ENCODE measurements around the gene NDUFA6.
"Not testable (repeated sequence)": the region's sequence is repeated elsewhere in the genome, so short reads cannot be mapped to it uniquely, and the experiment has no call there.

NDUFA6 gene

DNA sequence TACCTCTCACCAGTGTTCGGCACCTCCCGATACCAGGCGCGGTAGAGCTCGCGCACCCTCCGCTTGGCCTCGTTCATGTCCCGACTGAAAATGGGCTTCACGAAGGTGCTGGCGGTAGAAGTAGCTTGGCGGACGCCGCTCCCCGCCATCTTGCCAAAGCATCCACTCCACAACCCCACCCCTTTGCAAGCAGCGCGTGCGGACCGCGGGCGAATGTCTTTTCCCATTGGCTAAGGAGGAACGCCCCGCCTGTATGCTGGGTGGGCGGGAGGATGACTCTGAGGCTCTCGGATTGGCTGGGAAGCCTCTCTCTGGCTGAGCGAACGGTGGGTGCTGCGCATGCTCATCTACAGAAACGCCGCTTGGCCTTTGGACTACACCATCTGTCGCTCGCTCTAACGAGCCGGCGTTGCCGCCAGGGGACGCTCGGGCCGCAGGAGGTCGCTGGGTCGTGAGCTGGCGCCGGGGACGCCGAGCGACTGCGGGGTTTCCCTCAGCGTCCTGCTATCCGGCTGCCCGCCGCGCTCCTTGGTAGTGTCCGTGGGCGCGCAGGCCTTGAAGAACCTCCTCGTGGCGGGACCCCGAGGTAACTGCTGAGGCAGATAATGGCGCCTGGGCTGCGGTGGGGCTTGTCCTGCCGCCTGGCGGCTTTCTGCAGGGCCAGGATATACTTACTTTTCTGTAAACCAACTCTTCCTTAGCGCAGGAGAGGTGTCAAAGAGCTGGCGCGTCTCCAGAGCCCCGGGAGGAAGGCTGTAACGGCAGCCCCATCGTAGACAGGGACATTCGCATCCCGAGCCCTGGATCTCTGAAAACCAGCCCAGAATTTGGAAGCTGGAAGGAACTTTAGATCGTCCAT, at the start of gene NDUFA6:
NDUFA6 (minus strand) TSS at position 177 of the 859 bp plus-strand sequence; CDS start at position 149, 28 bp downstream.
- peak; percentile 96 to 98 for DNase-seq

GRCh38 chr22:42140153-42140552, 49.6 kb upstream of the NDUFA6 start:
- not testable (repeated sequence) for DNase-seq

DNA sequence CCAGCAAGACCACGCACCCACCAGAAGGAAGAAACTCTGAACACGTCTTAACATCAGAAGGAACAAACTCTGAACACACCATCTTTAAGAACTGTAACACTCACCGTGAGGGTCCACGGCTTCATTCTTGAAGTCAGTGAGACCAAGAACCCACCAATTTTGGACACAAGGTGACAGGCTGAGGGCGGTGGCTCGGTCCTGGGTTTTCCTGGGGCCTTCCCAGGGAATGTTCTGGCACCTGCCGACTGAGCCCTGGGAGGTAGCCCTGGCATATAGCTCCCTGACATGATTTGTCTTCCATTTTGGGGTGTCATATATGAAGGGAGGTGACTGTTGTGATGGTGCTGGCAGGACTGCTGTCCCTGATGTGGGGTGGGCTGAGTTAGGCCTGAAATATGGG, 48.9 kb upstream of the NDUFA6 start:
- not testable (repeated sequence) for DNase-seq

GRCh38 chr22:42138972-42139371, 48.4 kb upstream of the NDUFA6 start:
- DNase-seq = no peak

GRCh38 chr22:42138122-42138770, 47.7 kb upstream of the NDUFA6 start:
- no peak for DNase-seq

GRCh38 chr22:42135688-42136087, 45.1 kb upstream of the NDUFA6 start:
- not testable (repeated sequence) for DNase-seq

DNA sequence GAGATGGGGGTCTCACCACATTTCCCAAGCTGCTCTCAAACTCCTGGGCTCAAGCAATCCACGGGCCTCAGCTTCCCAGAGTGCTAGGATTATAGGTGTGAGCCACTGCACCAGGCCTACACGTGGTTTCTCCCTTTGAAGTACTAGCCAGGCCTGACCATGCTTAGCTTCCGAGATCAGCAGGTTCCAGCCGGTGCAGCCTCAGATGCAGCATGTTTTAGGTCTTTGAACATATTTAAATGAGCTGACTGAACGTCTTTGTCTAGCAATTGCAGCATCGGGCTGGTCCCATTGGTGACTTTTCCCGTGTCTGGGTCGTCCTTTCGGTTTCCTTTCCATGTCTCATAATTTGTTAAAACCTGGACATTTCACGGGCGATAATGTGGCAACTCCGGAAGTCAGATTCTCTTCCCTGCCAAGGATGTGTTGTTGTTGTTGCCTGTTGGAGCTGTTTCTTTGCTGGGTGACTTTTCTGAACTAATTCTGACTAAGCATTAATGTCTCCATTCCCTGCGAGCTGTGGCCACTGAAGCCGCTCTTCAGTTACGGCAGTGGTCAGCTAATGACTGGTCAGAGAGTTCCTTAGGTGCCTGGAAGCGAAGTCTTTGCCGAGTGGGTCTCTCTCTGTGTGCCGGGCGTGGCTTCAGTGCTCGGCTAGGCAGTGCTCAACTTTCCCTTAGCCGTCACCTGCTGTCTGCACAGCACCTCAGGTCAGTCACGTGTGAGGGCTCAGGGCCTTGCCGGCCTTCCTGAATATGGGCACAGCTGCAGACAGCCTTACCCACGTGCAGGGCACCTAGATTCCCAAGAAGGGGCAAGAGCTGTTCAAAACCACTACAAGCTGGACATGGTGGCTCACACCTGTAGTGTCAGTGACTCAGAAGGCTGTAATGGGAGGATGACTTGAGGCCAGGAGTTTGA, 43.8 kb upstream of the NDUFA6 start:
- no peak for DNase-seq

- no peak for DNase-seq
Observed at GRCh38 chr22:42132457-42132856, 41.9 kb upstream of the NDUFA6 start.

DNA sequence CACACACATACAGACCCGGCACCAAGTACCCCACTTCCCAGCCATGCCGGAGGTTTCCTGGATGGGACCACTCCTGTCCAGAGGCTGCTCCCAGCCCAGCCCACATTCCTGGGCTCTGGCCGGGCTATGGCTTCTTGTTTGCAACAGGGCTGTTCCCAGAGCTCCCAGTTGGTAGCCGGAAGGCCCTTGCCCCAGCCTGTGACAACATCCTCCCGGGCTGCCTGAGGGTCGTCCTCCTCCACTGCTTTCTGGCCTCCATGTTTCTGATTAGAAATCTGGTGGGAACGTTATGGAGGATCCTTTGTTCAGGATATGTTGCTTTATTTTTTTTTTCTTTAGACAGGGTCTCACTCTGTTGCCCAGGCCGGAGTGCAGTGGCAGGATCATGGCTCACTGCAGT, 41.0 kb upstream of the NDUFA6 start:
- no peak for DNase-seq

GRCh38 chr22:42130639-42131431, 40.3 kb upstream of the NDUFA6 start, which contains the start of gene CYP2D6:
CYP2D6 (minus strand) TSS chr22:42130810; CDS start chr22:42130791, 19 bp downstream.
- DNase-seq = not testable (repeated sequence)

- not testable (repeated sequence) for DNase-seq
Observed at GRCh38 chr22:42130182-42130581, 39.6 kb upstream of the NDUFA6 start.

DNA sequence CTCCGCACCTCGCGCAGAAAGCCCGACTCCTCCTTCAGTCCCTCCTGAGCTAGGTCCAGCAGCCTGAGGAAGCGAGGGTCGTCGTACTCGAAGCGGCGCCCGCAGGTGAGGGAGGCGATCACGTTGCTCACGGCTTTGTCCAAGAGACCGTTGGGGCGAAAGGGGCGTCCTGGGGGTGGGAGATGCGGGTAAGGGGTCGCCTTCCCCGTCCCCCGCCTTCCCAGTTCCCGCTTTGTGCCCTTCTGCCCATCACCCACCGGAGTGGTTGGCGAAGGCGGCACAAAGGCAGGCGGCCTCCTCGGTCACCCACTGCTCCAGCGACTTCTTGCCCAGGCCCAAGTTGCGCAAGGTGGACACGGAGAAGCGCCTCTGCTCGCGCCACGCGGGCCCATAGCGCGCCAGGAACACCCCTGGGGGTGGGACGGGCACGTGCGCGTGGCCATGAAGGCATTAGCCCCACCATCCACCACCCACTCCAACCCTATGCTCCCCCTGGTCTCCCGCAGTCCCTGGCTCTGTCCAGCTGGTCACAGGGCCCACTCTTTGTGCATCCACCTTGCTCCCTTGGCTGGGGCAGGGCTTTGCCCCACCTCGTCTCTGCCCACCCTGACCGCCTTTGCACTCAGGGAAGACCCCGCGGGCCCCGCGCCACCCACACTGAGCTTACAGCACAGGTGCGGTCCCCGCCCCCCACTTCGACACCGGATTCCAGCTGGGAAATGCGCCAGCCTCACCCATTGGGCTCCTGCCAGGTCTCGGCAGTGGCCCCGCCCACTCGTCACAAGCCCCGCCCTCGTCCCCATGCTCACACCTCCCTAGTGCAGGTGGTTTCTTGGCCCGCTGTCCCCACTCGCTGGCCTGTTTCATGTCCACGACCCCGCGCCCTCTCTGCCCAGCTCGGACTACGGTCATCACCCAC, 38.5 kb upstream of the NDUFA6 start:
- peak in 1 of 2 experiments; percentile 32 for DNase-seq

DNA sequence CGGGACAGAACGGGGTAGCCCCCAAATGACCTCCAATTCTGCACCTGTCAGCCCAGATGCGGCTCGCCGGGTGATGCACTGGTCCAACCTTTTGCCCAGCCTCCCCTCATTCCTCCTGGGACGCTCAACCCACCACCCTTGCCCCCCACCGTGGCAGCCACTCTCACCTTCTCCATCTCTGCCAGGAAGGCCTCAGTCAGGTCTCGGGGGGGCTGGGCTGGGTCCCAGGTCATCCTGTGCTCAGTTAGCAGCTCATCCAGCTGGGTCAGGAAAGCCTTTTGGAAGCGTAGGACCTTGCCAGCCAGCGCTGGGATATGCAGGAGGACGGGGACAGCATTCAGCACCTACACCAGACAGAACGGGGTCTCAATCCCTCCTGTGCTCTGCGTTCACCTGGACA, 37.4 kb upstream of the NDUFA6 start:
- not testable (repeated sequence) for DNase-seq

- no peak for DNase-seq
Observed at GRCh38 chr22:42127606-42128005, 37.0 kb upstream of the NDUFA6 start.

- DNase-seq = not testable (repeated sequence)
Observed at GRCh38 chr22:42123529-42123928, 33.0 kb upstream of the NDUFA6 start.

- peak; percentile 31 to 45 for DNase-seq
Observed at GRCh38 chr22:42120231-42121021, 29.9 kb upstream of the NDUFA6 start.

GRCh38 chr22:42116848-42117424, 26.4 kb upstream of the NDUFA6 start:
- peak; percentile 19 to 23 for DNase-seq

DNA sequence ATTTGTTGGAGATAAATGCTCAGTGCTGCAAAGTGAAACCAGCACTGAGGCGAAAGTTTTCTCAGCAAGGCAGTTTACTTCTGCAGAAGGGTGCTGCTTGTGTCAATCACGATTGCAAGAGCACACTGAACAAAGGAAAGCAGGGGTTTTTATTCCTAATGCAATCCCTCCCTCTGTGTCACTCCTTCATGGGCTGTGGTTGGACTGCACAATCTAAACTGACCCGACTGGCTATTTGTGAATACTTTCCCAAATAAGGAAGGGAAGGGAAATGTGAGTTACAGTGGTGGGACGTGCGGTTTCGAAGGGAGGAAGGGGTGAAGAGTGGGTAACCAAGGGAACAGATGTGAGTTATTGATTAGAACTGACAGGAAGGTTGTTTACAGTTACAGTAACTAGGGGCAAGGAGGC, 24.9 kb upstream of the NDUFA6 start:
- not testable (repeated sequence) for DNase-seq

- peak in 1 of 2 experiments; percentile 30 for DNase-seq
Observed at GRCh38 chr22:42114721-42115120, 24.1 kb upstream of the NDUFA6 start.

Measured in activated CD4-positive, alpha-beta T cell treated with anti-CD3 and anti-CD28 coated beads, Interleukin-2, amount 50 U/mL, for 48 hours (primary cell).